Adipocyte (in vitro differentiated cells): ENCODE measurements around the gene SARDH.

Source experiments
- DNase-seq: peaks from one replicate; pipeline ENCODE4 v3.0.0-alpha.2; 2015; ENCODE audit warnings: low read depth
- H3K27me3 ChIP-seq: replicated peaks from 2 replicates; pipeline ENCODE4 v1.7.0; 2013; ENCODE audit warnings: mild to moderate bottlenecking, low read length, moderate library complexity; ENCODE audit not compliant: control insufficient read depth, insufficient read depth
- H3K36me3 ChIP-seq: 2 replicates; pipeline ENCODE4 v1.7.0; 2013; ENCODE audit warnings: low read length, mild to moderate bottlenecking, moderate library complexity; ENCODE audit not compliant: control insufficient read depth, insufficient read depth, severe bottlenecking
- H3K4me1 ChIP-seq: 2 replicates; pipeline ENCODE4 v1.7.0; 2013; ENCODE audit warnings: mild to moderate bottlenecking, low read length, moderate library complexity; ENCODE audit not compliant: control insufficient read depth, insufficient read depth
- H3K4me3 ChIP-seq: 2 replicates; pipeline ENCODE4 v1.7.0; 2013; ENCODE audit warnings: mild to moderate bottlenecking, low read length, moderate library complexity
- H3K9ac ChIP-seq: 2 replicates; pipeline ENCODE4 v1.7.0; 2013; ENCODE audit warnings: mild to moderate bottlenecking, low read length, moderate library complexity
- H3K9me3 ChIP-seq: 2 replicates; pipeline ENCODE4 v1.7.0; 2013; ENCODE audit warnings: mild to moderate bottlenecking, low read length, moderate library complexity; ENCODE audit not compliant: control insufficient read depth

The SARDH gene

GRCh38 chr9:133614056-133614455, 124.1 kb downstream of the SARDH start:
- H3K36me3 ChIP-seq, result no peaks in the 10 kb centered on the region
- H3K27me3 ChIP-seq, result peaks cover 91% of the 10 kb centered on the region
- peaks cover 6% of the 10 kb centered on the region for H3K9me3 ChIP-seq
- H3K9ac ChIP-seq, result no peak overlapping the region
- no peaks in the 10 kb centered on the region for H3K4me1 ChIP-seq
- no peak overlapping the region for H3K4me3 ChIP-seq
- DNase-seq, result no peak
